B cell (primary cell): ENCODE results near the gene HMGN4. TPM values are rescaled to one million over a fixed set of nuclear protein-coding genes. Genes with fewer than 3 reads are reported as not detected.

ENCODE experiments used
- ATAC-seq: fragments of 200-7000 bp; cut with Tn5 transposase; one replicate; pipeline ENCODE4 v1.10.0; 2021; ENCODE audit warnings: low read depth, mild to moderate bottlenecking, moderate number of reproducible peaks, moderate library complexity
- CTCF ChIA-PET: fragments of 350-600 bp; sonication (Branson Sonifier 250); formaldehyde crosslinking; loops from one replicate; lab custom pipeline; 2021; ENCODE audit warnings: antibody characterized with exemption, inconsistent platforms; lab: Charles Lee
- POLR2A ChIA-PET: fragments of 350-600 bp; sonication (Branson Sonifier 250); formaldehyde crosslinking; loops from one replicate; lab custom pipeline; 2021; ENCODE audit warnings: antibody characterized with exemption; lab: Charles Lee
- DNase-seq: peaks from one replicate; pipeline ENCODE4 v3.0.0; 2013
- H2AFZ ChIP-seq: 2 replicates; pipeline ENCODE4 v1.6.1; 2012; ENCODE audit warnings: mild to moderate bottlenecking, low read depth, low read length; ENCODE audit not compliant: insufficient read depth, poor library complexity, severe bottlenecking
- H3K27ac ChIP-seq, 2 donors: 1 replicate in 1 of 2; 2 replicates in 1 of 2; pipeline ENCODE4 v1.5.1; 2012 to 2013; ENCODE audit warnings: low read length in 2 of 2, mild to moderate bottlenecking in 2 of 2, moderate library complexity in 1 of 2
- H3K27me3 ChIP-seq, 4 experiments: fragments of 200-600 bp in 1 of 4; sonication (generic) in 1 of 4; replicated peaks in 1 of 4; 1 replicate in 2 of 4; 2 replicates in 2 of 4; pipeline versions ENCODE4 v1.6.1 to v1.7.0; 2013 to 2016; ENCODE audit warnings: low read length in 3 of 4, mild to moderate bottlenecking in 2 of 4, mixed read lengths in 1 of 4, moderate library complexity in 1 of 4; ENCODE audit not compliant: insufficient read depth in 4 of 4, control insufficient read depth in 3 of 4; ENCODE audit errors: control extremely low read depth in 1 of 4
- H3K36me3 ChIP-seq, 2 experiments: replicated peaks in 1 of 2; 1 replicate in 1 of 2; 2 replicates in 1 of 2; pipeline versions ENCODE4 v1.6.1 to v1.7.1; 2013; ENCODE audit warnings: low read length in 1 of 2; ENCODE audit not compliant: insufficient read depth in 2 of 2, control insufficient read depth in 1 of 2; ENCODE audit errors: control extremely low read depth in 1 of 2, extremely low read depth in 1 of 2
- H3K4me1 ChIP-seq, 2 donors: fragments of 200-600 bp in 1 of 2; sonication (generic) in 1 of 2; 1 replicate in 1 of 2; 2 replicates in 1 of 2; pipeline versions ENCODE4 v1.5.1 to v1.6.1; 2013 to 2017; ENCODE audit warnings: low read length in 2 of 2; ENCODE audit not compliant: control insufficient read depth in 2 of 2, insufficient read depth in 2 of 2
- H3K4me2 ChIP-seq: replicated peaks from 2 replicates; pipeline ENCODE3; 2012; ENCODE audit warnings: mild to moderate bottlenecking, low read depth, low read length; ENCODE audit not compliant: poor library complexity, severe bottlenecking
- H3K4me3 ChIP-seq, 5 experiments: fragments of 200-600 bp in 1 of 5; sonication (generic) in 1 of 5; 1 replicate in 3 of 5; 2 replicates in 2 of 5; pipeline versions ENCODE4 v1.5.1 to v1.7.0; 2011 to 2016; ENCODE audit warnings: low read length in 4 of 5, mild to moderate bottlenecking in 4 of 5, low read depth in 2 of 5, control low read depth in 1 of 5, moderate library complexity in 1 of 5; ENCODE audit not compliant: insufficient read depth in 1 of 5; ENCODE audit errors: control extremely low read depth in 1 of 5, extremely low read depth in 1 of 5
- H3K79me2 ChIP-seq: fragments of 200-600 bp; sonication (generic); one replicate; pipeline ENCODE4 v1.6.0; 2016; ENCODE audit warnings: low read length; ENCODE audit not compliant: control insufficient read depth, insufficient read depth
- H3K9ac ChIP-seq: fragments of 200-600 bp; sonication (generic); 2 replicates; pipeline ENCODE4 v1.6.1; 2017; ENCODE audit warnings: mild to moderate bottlenecking, low read length, moderate library complexity
- H3K9me3 ChIP-seq, 3 donors: one replicate each; pipeline versions ENCODE4 v1.6.1 to v1.7.1; 2013; ENCODE audit warnings: low read length in 2 of 3; ENCODE audit not compliant: control insufficient read depth in 2 of 3, insufficient read depth in 1 of 3; ENCODE audit errors: control extremely low read depth in 1 of 3
- H4K20me1 ChIP-seq: 2 replicates; pipeline ENCODE4 v1.6.0; 2012; ENCODE audit warnings: mild to moderate bottlenecking, low read length; ENCODE audit not compliant: insufficient read depth, control insufficient read depth, poor library complexity, severe bottlenecking
- H3K27ac Mint-ChIP-seq: one replicate; pipeline ENCODE4 v1.8.0; 2021; ENCODE audit warnings: mixed read lengths
- H3K27me3 Mint-ChIP-seq: one replicate; pipeline ENCODE4 v1.8.0; 2021; ENCODE audit warnings: mixed read lengths
- H3K4me1 Mint-ChIP-seq: one replicate; pipeline ENCODE4 v1.8.0; 2021; ENCODE audit warnings: mixed read lengths
- H3K4me3 Mint-ChIP-seq: one replicate; pipeline ENCODE4 v1.8.0; 2021; ENCODE audit warnings: mixed read lengths
- H3K9me3 Mint-ChIP-seq: one replicate; pipeline ENCODE4 v1.8.0; 2022; ENCODE audit warnings: mixed read lengths; ENCODE audit not compliant: insufficient read depth
- EZH2 ChIP-seq: IDR thresholded peaks from 2 replicates; pipeline ENCODE4 v1.6.1; 2012; ENCODE audit warnings: borderline replicate concordance, low read depth, mild to moderate bottlenecking, moderate library complexity, low read length; ENCODE audit not compliant: insufficient read depth, poor library complexity, severe bottlenecking
- WGBS: methylation state at CpG from one replicate; pipeline ENCODE4 v1.1.5; 2013; ENCODE audit warnings: missing lambda C conversion rate; ENCODE audit not compliant: insufficient coverage; 5-methylcytosine and 5-hydroxymethylcytosine counted together
- intact Hi-C: fragments of 100-400 bp; cut with micrococcal nuclease; formaldehyde crosslinking; loops from one replicate; pipeline ENCODE4 v1.10.0; 2022
- polyA plus RNA-seq: library from polyadenylated mRNA; depleted of rRNA; stranded (reverse); fragments of >200 nt; gene quantifications from 2 replicates; pipeline ENCODE4 v1.2.3, GENCODE V29; 2012
- total RNA-seq, 2 donors: library from RNA; stranded (reverse); fragments of 120-200 nt in 1 of 2; gene quantifications; 1 replicate in 1 of 2; 2 replicates in 1 of 2; pipeline versions ENCODE4 v1.2.3 to v1.2.4, GENCODE V29; 2013 to 2022
- TF ChIP-seq, protein P1 (sequence below): fragments of 200-600 bp; IDR thresholded peaks from one replicate; pipeline ENCODE4 v1.8.0; 2022; ENCODE audit warnings: antibody characterized with exemption, mild to moderate bottlenecking

The HMGN4 gene
- total and polyA plus RNA-seq, 2 donors (not counting 1 experiment from before 2014, with no cell fraction given) = 37.7 to 81.1 TPM

- ATAC-seq (no peak), DNase-seq (no peak)
- Mint-ChIP-seq H3K4me1 (peaks cover 4% of the 10 kb centered on the region), H3K4me3 (no peak overlapping the region), H3K27me3 (peaks cover 21% of the 10 kb centered on the region), H3K27ac (no peak overlapping the region), H3K9me3 (no peaks in the 10 kb centered on the region)
- intact Hi-C loops = loop anchor here (10.0 kb wide), 3 partner anchors 568 to 1092 kb away; a partner anchor contains a TSS
- Histone ChIP-seq H4K20me1 (peaks cover 2% of the 10 kb centered on the region), H3K9me3 (no peaks in the 10 kb centered on the region), H3K27me3 (peaks cover 2 to 29% (median 11%) of the 10 kb centered on the region in 4 experiments), H2AFZ (no peak overlapping the region), H3K79me2 (peaks cover 10% of the 10 kb centered on the region), H3K36me3 (no peaks in the 10 kb centered on the region), H3K4me1 (peaks cover 9 to 16% of the 10 kb centered on the region in 2 donors), H3K4me3 (no peak overlapping the region), H3K4me2 (no peak overlapping the region), H3K27ac (no peak overlapping the region), H3K9ac (no peak overlapping the region)
- TF ChIP-seq, protein P1, sequence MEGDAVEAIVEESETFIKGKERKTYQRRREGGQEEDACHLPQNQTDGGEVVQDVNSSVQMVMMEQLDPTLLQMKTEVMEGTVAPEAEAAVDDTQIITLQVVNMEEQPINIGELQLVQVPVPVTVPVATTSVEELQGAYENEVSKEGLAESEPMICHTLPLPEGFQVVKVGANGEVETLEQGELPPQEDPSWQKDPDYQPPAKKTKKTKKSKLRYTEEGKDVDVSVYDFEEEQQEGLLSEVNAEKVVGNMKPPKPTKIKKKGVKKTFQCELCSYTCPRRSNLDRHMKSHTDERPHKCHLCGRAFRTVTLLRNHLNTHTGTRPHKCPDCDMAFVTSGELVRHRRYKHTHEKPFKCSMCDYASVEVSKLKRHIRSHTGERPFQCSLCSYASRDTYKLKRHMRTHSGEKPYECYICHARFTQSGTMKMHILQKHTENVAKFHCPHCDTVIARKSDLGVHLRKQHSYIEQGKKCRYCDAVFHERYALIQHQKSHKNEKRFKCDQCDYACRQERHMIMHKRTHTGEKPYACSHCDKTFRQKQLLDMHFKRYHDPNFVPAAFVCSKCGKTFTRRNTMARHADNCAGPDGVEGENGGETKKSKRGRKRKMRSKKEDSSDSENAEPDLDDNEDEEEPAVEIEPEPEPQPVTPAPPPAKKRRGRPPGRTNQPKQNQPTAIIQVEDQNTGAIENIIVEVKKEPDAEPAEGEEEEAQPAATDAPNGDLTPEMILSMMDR = no peak
- no peak for TF ChIP-seq EZH2
- CTCF ChIA-PET = interaction anchor here (0.7 to 7.5 kb wide), 4 partner anchors 13 to 332 kb away, joined by 3 to 132 read pairs (median 4); no protein-coding TSS in a partner anchor
- WGBS = 0% methylated on average over 1 of the region's 4 CpGs
- POLR2A ChIA-PET = no interaction called here
These were observed 54.5 kb downstream of the HMGN4 start for GRCh38 chr6:26592649-26593048.

DNA sequence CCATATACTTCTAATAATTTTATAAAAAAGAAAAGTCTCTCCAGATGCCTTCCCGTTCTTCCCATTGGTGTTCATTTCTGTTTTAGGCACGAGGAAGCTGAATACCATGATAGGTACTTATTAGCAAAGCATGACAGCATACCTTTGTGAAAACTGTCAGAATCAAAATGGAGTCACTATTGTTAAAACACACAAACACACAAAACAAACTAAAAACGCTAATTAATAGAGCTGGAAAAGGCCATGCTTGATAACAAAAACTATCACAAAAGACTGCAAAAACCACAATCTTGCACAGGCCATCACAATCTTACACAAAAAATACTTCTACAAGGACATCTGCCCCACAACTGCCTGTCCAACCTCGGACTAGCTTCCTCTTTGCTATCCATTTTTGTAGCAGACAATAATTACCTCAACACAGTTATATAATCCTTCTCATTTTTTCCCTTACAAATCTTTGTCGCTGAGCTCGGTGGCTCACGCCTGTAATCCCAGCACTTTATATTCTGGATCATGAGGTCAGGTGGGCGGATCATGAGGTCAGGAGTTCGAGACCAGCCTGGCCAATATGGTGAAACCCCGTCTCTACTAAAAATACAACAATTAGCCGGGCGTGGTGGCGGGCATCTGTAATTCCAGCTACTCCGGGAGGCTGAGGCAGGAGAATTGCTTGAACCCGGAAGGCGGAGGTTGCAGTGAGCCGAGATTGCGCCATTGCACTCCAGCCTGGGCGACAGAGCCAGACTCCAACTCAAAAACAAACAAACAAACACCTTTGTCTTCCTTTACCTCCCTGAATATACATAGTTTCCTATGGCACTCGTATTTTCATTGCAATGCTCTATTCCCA is 55.3 kb downstream of the HMGN4 start:
- Histone ChIP-seq H4K20me1 (peaks cover 9% of the 10 kb centered on the region), H3K79me2 (peaks cover 18% of the 10 kb centered on the region), H3K9ac (no peak overlapping the region), H3K27ac (no peak overlapping the region), H3K4me3 (no peak overlapping the region), H3K36me3 (peaks cover 0 to 6% of the 10 kb centered on the region in 2 experiments), H3K27me3 (peaks cover 2 to 29% (median 11%) of the 10 kb centered on the region in 4 experiments), H3K4me1 (peaks cover 14 to 24% of the 10 kb centered on the region in 2 donors), H3K4me2 (no peak overlapping the region), H2AFZ (no peak overlapping the region), H3K9me3 (no peaks in the 10 kb centered on the region)
- TF ChIP-seq, protein P1 = no peak
- no peak for TF ChIP-seq EZH2
- WGBS = 53% methylated on average over 17 of the region's 20 CpGs
- ChIA-PET POLR2A (interaction anchor here (0.6 kb wide), 1 partner anchor 398 kb away, joined by 3 read pairs; no protein-coding TSS in a partner anchor), CTCF (interaction anchor here (0.7 to 7.5 kb wide), 8 partner anchors 21 to 499 kb away, joined by 3 to 132 read pairs (median 4); no protein-coding TSS in a partner anchor)
- ATAC-seq (no peak), DNase-seq (no peak)
- intact Hi-C loops = loop anchor here (2.0 to 10.0 kb wide), 4 partner anchors 569 to 1279 kb away; a partner anchor contains a TSS
- H3K4me3 Mint-ChIP-seq = no peak overlapping the region
- H3K27ac Mint-ChIP-seq = no peak overlapping the region
- peaks cover 21% of the 10 kb centered on the region for H3K27me3 Mint-ChIP-seq
- H3K4me1 Mint-ChIP-seq = peaks cover 10% of the 10 kb centered on the region
- H3K9me3 Mint-ChIP-seq = no peaks in the 10 kb centered on the region
